IPS-18a (cell line): ENCODE results near the gene CCDC40.
"Not testable (repeated sequence)": the region's sequence is repeated elsewhere in the genome, so short reads cannot be mapped to it uniquely, and the experiment has no call there.

Experiments used
- H3K27ac ChIP-seq: one replicate; pipeline ENCODE4 v1.5.1; 2013; ENCODE audit warnings: low read length
- H3K27me3 ChIP-seq: one replicate; pipeline ENCODE4 v1.6.1; 2013; ENCODE audit warnings: mild to moderate bottlenecking, low read length; ENCODE audit not compliant: control insufficient read depth, insufficient read depth
- H3K36me3 ChIP-seq: one replicate; pipeline ENCODE4 v1.6.1; 2013; ENCODE audit warnings: low read depth, low read length; ENCODE audit not compliant: control insufficient read depth
- H3K4me1 ChIP-seq: one replicate; pipeline ENCODE4 v1.6.1; 2013; ENCODE audit warnings: low read depth, low read length; ENCODE audit not compliant: control insufficient read depth
- H3K4me3 ChIP-seq: one replicate; pipeline ENCODE4 v1.5.1; 2013; ENCODE audit warnings: low read length
- H3K9ac ChIP-seq: one replicate; pipeline ENCODE4 v1.6.1; 2013; ENCODE audit warnings: mild to moderate bottlenecking, low read length, moderate library complexity
- H3K9me3 ChIP-seq: one replicate; pipeline ENCODE4 v1.6.1; 2013; ENCODE audit warnings: low read depth, low read length; ENCODE audit not compliant: control insufficient read depth

The CCDC40 gene

GRCh38 chr17:80043963-80044362, 7.5 kb downstream of the CCDC40 start:
- H3K4me1 ChIP-seq = no peaks in the 10 kb centered on the region
- H3K4me3 ChIP-seq = no peak overlapping the region
- no peak overlapping the region for H3K27ac ChIP-seq
- H3K9me3 ChIP-seq = no peaks in the 10 kb centered on the region
- no peak overlapping the region for H3K9ac ChIP-seq
- H3K36me3 ChIP-seq = peaks cover 14% of the 10 kb centered on the region
- no peaks in the 10 kb centered on the region for H3K27me3 ChIP-seq

GRCh38 chr17:80045703-80046102, 9.3 kb downstream of the CCDC40 start:
- Histone ChIP-seq H3K4me3 (no peak overlapping the region), H3K36me3 (peaks cover 14% of the 10 kb centered on the region), H3K27me3 (no peaks in the 10 kb centered on the region), H3K9me3 (no peaks in the 10 kb centered on the region), H3K9ac (no peak overlapping the region), H3K4me1 (no peaks in the 10 kb centered on the region), H3K27ac (no peak overlapping the region)

GRCh38 chr17:80046709-80047108, 10.3 kb downstream of the CCDC40 start:
- H3K4me3 ChIP-seq, H3K27me3 ChIP-seq, H3K27ac ChIP-seq, H3K9me3 ChIP-seq, H3K9ac ChIP-seq, H3K4me1 ChIP-seq: not testable (repeated sequence)
- H3K36me3 ChIP-seq = peaks cover 14% of the 10 kb centered on the region

GRCh38 chr17:80047176-80047575, 10.7 kb downstream of the CCDC40 start:
- Histone ChIP-seq H3K9ac (no peak overlapping the region), H3K4me3 (no peak overlapping the region), H3K4me1 (no peaks in the 10 kb centered on the region), H3K36me3 (peaks cover 14% of the 10 kb centered on the region), H3K27me3 (no peaks in the 10 kb centered on the region), H3K27ac (no peak overlapping the region), H3K9me3 (no peaks in the 10 kb centered on the region)

- Histone ChIP-seq H3K9ac (no peak overlapping the region), H3K4me1 (no peaks in the 10 kb centered on the region), H3K4me3 (no peak overlapping the region), H3K9me3 (no peaks in the 10 kb centered on the region), H3K36me3 (peaks cover 2% of the 10 kb centered on the region), H3K27me3 (no peaks in the 10 kb centered on the region), H3K27ac (no peak overlapping the region)
Observed at GRCh38 chr17:80049986-80050385, 13.5 kb downstream of the CCDC40 start.

GRCh38 chr17:80050706-80051105, 14.3 kb downstream of the CCDC40 start:
- Histone ChIP-seq H3K27me3 (no peaks in the 10 kb centered on the region), H3K9ac (no peak overlapping the region), H3K27ac (no peak overlapping the region), H3K36me3 (no peaks in the 10 kb centered on the region), H3K9me3 (no peaks in the 10 kb centered on the region), H3K4me1 (peaks cover 3% of the 10 kb centered on the region), H3K4me3 (no peak overlapping the region)

GRCh38 chr17:80051681-80052080, 15.2 kb downstream of the CCDC40 start:
- Histone ChIP-seq H3K27ac (no peak overlapping the region), H3K27me3 (no peaks in the 10 kb centered on the region), H3K9me3 (no peaks in the 10 kb centered on the region), H3K4me1 (peaks cover 3% of the 10 kb centered on the region), H3K36me3 (no peaks in the 10 kb centered on the region), H3K9ac (no peak overlapping the region), H3K4me3 (no peak overlapping the region)

GRCh38 chr17:80053102-80053501, 16.7 kb downstream of the CCDC40 start:
- Histone ChIP-seq H3K36me3 (no peaks in the 10 kb centered on the region), H3K27me3 (no peaks in the 10 kb centered on the region), H3K9ac (no peak overlapping the region), H3K4me1 (peaks cover 3% of the 10 kb centered on the region), H3K9me3 (no peaks in the 10 kb centered on the region), H3K4me3 (no peak overlapping the region), H3K27ac (no peak overlapping the region)

- no peaks in the 10 kb centered on the region for H3K27me3 ChIP-seq
Observed at GRCh38 chr17:80055597-80055996, 19.2 kb downstream of the CCDC40 start.

GRCh38 chr17:80058311-80058955, 22.0 kb downstream of the CCDC40 start:
- no peak overlapping the region for H3K4me3 ChIP-seq
- no peak overlapping the region for H3K9ac ChIP-seq
- H3K4me1 ChIP-seq = peaks cover 3% of the 10 kb centered on the region
- no peak overlapping the region for H3K27ac ChIP-seq
- no peaks in the 10 kb centered on the region for H3K27me3 ChIP-seq
- no peaks in the 10 kb centered on the region for H3K9me3 ChIP-seq
- H3K36me3 ChIP-seq = no peaks in the 10 kb centered on the region

More at GRCh38 chr17:80055597-80055996, 19.2 kb downstream of the CCDC40 start:
- H3K9me3 ChIP-seq = no peaks in the 10 kb centered on the region
- no peak overlapping the region for H3K9ac ChIP-seq
- H3K4me1 ChIP-seq = peaks cover 3% of the 10 kb centered on the region
- no peak overlapping the region for H3K4me3 ChIP-seq
- H3K27ac ChIP-seq = no peak overlapping the region
- H3K36me3 ChIP-seq = no peaks in the 10 kb centered on the region

- Histone ChIP-seq H3K27me3 (no peaks in the 10 kb centered on the region), H3K9me3 (no peaks in the 10 kb centered on the region), H3K36me3 (no peaks in the 10 kb centered on the region), H3K4me3 (no peak overlapping the region), H3K4me1 (peaks cover 5% of the 10 kb centered on the region), H3K9ac (no peak overlapping the region), H3K27ac (no peak overlapping the region)
Observed at GRCh38 chr17:80060644-80061043, 24.2 kb downstream of the CCDC40 start.

- Histone ChIP-seq H3K36me3 (no peaks in the 10 kb centered on the region), H3K4me1 (peaks cover 9% of the 10 kb centered on the region), H3K9me3 (no peaks in the 10 kb centered on the region), H3K27ac (no peak overlapping the region), H3K27me3 (no peaks in the 10 kb centered on the region), H3K4me3 (no peak overlapping the region), H3K9ac (no peak overlapping the region)
Observed at GRCh38 chr17:80061421-80061820, 25.0 kb downstream of the CCDC40 start.
